ENCODE data around the gene MYLIP.

The MYLIP gene

GRCh38 chr6:16177881-16178280 is 49.0 kb downstream of the MYLIP start:
- DNase-seq = no peak

- DNase-seq = no peak
Observed at GRCh38 chr6:16178351-16178750, 49.5 kb downstream of the MYLIP start.

- DNase-seq = no peak
Observed at GRCh38 chr6:16179063-16179462, 50.2 kb downstream of the MYLIP start.

- DNase-seq = no peak
Observed at GRCh38 chr6:16179970-16180431, 51.1 kb downstream of the MYLIP start.

- no peak for DNase-seq
Observed at GRCh38 chr6:16180696-16181438, 52.0 kb downstream of the MYLIP start.

GRCh38 chr6:16181439-16182297 is 52.8 kb downstream of the MYLIP start:
- no peak for DNase-seq

GRCh38 chr6:16183187-16183664 is 54.3 kb downstream of the MYLIP start:
- peak; percentile 96 for DNase-seq

- DNase-seq = no peak
Observed at GRCh38 chr6:16184129-16184528, 55.2 kb downstream of the MYLIP start.

- DNase-seq = no peak
Observed at GRCh38 chr6:16184551-16184950, 55.7 kb downstream of the MYLIP start.

GRCh38 chr6:16187176-16187575 is 58.3 kb downstream of the MYLIP start:
- no peak for DNase-seq

GRCh38 chr6:16190214-16190613 is 61.3 kb downstream of the MYLIP start:
- DNase-seq = no peak

GRCh38 chr6:16196260-16196983 is 67.5 kb downstream of the MYLIP start:
- DNase-seq = no peak

- DNase-seq = no peak
Observed at GRCh38 chr6:16196984-16197546, 68.2 kb downstream of the MYLIP start.
